Iris pigment epithelial cell (primary cell): ENCODE measurements around the gene TECPR1.
A peak's percentile ranks its signal among the peaks of the same experiment; 100 is the strongest.

Experiments used
- DNase-seq: peaks from one replicate; pipeline ENCODE4 v3.0.0-alpha.2; 2011; ENCODE audit warnings: low read depth

The TECPR1 gene, protein sequence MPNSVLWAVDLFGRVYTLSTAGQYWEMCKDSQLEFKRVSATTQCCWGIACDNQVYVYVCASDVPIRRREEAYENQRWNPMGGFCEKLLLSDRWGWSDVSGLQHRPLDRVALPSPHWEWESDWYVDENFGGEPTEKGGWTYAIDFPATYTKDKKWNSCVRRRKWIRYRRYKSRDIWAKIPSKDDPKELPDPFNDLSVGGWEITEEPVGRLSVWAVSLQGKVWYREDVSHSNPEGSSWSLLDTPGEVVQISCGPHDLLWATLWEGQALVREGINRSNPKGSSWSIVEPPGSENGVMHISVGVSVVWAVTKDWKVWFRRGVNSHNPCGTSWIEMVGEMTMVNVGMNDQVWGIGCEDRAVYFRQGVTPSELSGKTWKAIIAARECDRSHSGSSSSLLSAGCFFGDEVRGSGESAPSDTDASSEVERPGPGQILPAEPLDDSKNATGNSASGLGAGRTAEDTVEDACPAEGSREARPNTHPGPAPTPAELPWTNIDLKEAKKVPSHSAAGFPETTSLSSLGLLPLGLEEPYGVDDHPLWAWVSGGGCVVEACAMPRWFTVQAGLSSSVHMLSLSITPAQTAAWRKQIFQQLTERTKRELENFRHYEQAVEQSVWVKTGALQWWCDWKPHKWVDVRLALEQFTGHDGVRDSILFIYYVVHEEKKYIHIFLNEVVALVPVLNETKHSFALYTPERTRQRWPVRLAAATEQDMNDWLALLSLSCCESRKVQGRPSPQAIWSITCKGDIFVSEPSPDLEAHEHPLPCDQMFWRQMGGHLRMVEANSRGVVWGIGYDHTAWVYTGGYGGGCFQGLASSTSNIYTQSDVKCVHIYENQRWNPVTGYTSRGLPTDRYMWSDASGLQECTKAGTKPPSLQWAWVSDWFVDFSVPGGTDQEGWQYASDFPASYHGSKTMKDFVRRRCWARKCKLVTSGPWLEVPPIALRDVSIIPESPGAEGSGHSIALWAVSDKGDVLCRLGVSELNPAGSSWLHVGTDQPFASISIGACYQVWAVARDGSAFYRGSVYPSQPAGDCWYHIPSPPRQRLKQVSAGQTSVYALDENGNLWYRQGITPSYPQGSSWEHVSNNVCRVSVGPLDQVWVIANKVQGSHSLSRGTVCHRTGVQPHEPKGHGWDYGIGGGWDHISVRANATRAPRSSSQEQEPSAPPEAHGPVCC

DNA sequence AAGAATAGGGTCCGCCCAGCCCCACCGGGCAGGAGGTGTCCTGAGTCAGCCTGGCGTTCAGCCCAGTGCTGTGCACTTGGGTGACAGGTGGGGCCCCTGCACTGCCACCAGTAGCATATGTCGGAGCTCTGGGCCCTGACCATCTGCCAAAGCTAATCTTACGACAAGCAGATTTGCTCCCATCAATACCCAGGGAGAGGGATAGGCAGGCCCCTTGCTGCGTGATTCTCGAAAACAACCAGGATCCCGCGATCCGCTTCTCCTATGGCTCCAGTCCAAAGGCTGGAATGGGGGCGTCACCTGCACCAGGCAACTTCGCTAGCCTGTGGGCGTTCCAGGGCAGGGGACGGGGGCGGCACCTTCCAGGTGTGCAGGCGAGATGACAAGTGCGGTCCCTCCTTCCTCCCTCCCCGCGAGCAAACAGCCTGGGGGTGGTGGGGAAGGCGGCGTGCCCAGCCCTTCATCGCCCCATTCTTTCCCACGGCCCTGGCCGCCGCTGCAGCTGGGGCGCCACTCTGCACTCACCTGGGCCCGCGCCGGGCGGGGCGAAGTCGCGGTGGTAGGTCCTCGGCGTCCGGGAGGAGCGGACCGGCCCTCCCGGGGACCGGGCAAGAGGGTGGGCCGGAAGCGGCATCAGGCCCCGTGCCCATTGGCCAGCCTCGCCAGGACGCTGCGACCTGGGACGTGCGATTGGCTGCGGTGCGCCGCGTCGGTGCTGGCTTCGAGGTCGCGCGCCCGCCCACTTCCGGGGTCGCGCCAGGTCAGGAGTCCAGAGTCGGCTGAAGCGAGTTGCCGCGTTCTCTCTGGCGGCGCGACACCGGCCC lies at the start of gene TECPR1:
TECPR1 (minus strand) TSS at position 632 of the 824 bp plus-strand sequence. CDS start 6,086 bp downstream, outside the sequence.
- DNase-seq: peak; percentile 90

DNA sequence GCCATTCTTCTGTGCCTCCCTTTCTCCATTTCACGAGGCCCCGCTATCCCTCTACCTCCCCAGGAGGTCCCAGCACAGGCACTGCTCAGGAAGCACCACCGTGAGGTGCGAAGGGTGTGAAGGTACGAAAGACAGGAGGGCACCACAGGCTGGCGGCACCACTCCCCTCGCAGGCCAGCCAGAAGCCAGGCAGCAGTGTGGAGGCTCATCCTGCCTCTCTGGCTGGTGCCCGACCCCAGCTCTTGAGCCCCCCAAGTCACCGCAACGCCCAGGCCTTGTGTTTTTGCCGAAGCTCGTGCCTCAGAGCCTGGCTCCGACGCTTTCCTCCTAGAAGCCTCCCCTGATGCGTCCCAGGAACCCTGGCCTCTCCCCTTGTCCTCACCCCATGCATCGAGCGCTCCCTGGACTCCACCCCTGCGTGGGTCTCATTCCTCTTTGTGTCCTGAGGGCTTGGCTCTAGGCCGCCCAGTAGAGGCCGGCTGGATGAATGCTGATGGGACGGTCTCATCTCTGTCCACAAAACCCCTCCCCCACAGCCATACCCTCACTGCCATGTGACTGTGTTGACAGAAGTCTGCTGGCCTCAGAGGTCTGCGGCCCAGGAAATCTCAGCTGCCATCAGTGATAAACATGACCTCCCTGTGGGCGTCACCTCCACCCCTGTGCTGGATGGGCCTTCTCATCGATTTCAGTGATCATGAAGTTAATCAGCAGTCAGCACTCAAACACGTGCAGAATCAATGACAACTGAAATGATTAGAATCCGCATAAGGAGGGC lies 48.8 kb upstream of the TECPR1 start:
- DNase-seq: no peak

DNA sequence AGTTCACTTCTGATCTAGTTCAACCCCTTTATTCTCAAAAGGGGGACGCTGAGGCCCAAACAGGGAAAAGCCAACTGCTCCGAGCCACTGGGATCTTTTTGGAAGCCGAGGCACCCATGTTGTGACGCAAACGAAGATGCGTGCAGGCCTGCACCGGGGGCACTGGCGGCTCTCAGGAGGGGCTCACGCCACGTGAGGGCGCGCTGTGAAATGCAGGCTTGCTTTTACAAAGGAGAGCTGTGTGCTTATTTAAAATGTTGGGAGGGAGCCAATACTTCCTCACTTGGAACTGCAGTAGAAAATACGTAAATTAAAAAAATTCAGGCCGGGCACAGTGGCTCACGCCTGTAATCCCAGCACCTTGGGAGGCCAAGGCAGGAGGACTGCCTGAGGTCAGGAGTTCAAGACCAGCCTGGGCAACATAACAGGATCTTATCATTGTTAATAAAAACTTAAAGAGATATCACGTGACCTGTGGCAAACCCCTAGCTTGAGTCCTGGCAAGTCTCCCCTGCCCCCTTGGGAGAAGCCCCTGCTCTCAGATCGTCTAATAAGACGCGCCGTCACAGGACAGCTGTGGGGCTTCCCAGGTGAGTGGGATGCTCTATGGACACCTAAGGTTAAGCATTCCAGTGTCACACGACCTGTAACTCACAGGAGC lies 45.7 kb upstream of the TECPR1 start:
- no peak for DNase-seq

DNA sequence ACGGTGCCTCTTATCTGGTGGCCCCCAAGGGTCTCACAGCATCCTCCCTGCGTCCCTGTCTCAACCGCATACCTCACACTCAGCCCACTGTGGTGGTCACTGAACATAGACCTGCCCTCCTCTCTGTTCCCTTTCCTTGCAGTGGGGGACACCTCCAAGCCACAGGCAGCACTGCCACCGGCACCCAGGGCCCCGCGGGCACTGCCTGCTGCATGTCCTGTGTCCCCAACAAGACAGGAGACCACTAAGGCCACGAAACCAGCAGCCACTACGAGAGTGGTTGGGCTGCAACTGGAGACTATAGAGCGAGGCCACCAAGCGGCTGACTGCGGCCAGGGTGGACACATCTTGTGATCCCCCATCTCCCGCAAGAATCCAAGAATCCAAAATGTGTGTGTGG lies 44.8 kb upstream of the TECPR1 start:
- DNase-seq: no peak

DNA sequence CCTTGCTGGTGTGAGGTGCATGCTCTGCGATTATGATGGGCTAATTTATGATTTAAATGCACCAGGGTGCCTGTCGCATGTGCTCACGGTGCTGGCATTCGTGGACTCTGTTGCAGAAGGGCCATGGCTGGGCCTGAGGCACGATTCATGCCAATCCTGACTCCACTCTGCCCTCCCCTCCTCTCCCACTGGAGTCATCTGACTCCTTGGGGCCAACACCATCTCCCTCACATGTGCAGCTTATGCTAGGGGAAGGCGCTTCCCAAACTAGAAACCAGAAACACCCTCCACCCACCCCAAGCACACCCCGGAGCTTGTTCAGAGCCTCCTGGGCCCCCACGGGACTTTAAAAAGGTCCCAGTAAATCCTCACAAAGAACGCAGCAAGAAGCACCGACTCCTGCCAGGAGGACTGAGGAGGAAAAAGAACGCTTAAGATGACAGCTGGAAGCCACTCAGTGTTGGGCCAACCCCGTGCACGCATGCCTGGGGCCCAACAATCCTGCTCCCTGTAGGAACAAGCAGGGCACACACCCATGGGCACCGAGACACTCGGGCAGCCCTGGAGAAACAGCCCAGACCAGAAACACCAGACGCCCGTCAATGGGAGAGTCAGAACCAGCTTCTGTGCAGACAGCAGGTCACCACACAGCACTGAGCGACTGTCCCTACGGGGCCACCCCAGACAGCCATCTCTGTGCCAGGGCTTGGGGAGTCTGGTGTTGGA lies 43.6 kb upstream of the TECPR1 start:
- no peak for DNase-seq

DNA sequence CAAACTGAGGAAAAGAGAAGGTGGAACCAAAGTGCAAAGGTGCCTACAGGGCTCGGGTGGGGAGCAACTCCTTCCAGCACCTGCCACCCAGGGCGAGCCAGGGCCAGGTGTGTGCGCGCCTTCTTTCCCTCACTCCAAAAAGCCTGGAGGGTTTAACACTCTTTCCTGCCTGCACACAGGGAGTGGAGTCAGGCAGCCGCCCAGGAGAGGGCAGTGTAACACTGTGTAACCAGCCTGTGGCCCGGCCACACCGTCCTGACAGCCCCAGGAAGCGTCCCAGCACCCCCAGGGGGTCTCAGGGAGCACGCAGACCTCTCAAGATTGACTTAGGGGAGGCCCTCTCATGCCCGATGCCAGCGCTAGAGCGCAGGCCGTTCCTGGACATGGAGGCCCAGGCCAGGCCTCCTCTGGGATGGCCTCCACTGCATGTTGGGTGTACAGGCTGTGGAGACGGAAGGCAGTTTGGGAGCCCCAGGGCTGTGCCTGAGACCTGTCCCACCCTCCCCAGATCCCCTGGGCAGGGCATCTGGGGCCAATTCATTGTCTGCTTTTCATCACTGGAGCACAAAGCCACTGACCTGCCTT lies 42.9 kb upstream of the TECPR1 start:
- DNase-seq: peak; percentile 55

DNA sequence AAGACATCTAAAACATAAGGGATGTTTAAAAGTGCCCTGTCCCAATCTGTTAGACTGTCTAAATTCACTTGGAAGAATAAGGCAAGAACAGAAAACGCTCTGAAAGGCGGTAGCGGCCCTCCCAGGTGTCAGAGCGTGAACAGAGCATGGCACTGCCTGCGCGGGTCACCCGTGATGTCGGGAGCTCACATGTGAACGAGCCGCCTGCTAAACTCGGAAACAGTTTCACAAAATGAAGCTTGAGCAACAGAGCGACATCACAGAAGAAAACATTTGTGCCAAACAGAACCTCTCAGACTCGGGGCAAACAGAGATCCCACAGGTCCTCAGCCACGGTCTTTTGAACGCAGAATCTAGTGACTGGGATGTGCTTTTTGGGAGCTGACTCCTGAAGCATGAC lies 42.3 kb upstream of the TECPR1 start:
- DNase-seq: no peak

DNA sequence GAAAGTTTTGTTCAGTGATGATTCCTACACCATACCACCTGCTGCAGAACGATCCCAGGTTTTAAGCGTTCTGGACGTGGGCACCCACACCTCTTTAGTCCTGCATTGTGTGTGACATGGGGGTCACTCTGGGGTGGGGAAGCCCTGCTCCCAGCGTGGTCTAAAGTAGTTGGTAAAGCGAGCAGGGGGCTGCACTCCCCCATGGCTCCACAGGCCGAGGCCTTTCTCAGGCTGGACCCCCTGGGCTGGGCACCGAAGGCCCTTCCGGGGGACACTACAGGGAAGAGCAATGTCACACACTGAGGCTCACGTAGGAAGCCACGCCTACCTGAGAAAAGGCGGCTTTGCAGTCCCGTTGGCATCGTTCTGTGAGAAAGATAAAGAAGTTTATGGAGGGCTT lies 41.7 kb upstream of the TECPR1 start:
- no peak for DNase-seq

DNA sequence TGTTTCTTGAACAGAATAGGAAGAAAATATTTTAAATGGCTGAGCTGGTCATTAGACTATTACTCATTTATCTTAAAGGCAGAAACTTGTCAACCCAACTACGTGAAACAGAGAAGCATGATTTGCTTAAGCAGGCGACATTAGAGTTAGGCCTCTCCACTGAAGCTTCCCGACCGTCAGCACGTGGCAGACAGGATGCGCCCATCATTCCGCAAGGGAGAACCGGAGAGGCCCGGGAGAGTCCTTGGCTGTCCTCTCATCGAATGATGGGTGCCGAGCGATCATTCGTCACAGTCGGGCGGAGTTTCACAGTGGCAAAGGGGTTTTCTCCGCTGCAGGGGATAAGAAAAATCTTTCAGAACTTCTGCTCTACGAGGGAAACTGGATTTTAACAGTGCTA lies 41.2 kb upstream of the TECPR1 start:
- DNase-seq: no peak

DNA sequence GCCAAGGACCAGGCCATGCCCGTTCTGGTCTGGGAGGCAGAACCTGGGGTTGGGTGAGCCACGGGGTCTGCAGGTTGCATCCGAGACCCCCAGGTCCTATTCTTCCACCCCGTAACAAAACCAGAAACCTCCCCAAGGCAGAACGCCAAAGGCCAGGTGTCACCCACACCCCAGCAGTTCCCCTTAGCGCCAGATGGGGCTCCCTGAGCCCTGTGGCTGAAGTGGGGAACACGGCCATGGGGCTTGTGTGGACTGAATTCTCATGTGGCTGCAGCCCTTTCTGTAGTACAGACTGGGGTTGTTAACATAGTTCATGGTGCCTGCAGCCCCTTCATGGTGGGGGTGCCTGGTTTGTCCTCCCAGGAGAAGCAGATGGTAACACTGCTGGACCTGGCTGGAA lies 39.7 kb upstream of the TECPR1 start:
- DNase-seq: no peak

DNA sequence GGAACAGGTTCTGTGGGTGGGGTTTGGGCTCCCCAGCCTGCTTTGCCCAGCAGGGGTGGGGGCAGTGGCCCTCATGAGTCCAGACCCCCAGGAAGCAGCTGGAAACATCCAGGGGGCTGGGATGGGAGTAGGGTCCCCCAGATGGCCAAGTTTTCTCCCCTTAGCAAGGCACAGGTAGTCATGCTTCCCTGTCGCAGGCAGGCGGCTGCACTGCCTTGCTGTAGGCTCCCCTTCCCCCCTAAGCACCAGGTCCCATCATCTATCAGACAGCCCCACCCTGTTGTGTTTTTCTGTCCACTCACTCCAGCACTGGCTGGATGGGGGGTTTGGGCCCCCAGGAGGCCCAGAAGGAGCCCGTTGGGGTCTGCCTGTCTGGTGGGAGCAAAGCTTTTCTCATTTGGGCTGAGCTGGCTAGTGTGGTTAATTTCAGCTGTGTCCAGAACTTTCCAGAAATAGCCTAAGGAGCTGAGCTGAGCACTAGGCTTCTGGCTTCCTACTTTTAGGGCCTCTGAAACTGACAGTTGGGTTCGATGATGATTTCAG lies 37.4 kb upstream of the TECPR1 start:
- no peak for DNase-seq

DNA sequence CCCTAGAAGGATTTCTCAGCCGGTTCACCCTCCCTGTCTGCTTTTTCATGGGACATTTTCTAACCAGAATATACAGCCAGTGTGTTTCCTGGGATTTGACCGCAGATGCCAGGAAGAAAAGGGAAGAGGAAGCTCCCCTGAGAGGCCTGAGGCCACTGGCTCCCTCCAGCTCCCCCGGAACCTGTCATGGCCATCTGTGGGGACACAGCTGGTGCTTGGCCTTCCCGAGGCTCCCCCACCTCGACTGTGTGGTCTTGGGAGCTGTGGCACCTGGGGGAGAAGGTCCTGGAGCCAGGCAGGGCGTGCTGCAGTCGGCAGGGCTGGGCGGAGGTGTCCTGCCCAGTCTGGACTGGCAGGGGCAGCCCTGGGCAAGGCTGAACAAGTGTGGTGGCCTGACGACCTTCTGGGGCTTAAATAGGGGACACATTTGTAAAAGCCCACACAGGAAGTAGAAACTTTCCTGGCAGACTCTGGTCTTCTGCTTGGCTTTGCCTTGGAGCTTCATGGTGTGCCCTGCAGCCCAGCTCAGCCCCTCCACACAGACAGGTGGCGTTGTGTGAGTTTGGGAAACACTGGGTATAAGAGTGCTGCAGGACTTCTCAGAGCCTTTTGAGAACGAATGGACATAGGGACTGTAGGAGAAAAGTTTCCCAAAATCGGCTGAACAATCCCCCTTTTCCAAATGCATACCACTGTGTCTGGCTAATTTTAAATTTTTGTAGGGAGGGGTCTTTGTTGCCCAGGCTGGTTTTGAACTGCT lies 36.2 kb upstream of the TECPR1 start:
- no peak for DNase-seq

DNA sequence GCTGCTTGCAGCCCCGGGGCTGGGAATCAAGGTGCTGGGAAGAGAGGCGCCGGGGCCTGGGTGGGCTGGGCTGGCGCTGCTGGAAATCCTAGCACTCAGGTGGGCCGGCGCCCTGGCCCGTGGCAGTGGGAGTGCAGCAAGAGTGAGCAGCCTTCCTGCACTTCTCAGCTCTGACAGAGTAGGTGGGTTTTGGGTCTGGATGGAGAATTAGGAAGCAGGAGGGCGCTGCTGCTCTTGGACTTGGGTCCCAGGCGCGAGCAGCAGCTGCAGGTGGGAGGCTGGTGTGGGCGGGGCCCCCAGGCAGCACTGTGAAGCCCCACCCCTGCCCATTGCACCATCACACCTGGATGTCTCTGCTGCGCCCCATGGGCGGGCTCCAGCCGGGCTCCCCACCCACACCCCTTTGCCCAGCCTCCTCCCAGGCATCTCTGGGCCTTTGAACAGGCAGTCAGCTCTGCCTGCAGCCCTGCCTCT lies 35.5 kb upstream of the TECPR1 start:
- no peak for DNase-seq

DNA sequence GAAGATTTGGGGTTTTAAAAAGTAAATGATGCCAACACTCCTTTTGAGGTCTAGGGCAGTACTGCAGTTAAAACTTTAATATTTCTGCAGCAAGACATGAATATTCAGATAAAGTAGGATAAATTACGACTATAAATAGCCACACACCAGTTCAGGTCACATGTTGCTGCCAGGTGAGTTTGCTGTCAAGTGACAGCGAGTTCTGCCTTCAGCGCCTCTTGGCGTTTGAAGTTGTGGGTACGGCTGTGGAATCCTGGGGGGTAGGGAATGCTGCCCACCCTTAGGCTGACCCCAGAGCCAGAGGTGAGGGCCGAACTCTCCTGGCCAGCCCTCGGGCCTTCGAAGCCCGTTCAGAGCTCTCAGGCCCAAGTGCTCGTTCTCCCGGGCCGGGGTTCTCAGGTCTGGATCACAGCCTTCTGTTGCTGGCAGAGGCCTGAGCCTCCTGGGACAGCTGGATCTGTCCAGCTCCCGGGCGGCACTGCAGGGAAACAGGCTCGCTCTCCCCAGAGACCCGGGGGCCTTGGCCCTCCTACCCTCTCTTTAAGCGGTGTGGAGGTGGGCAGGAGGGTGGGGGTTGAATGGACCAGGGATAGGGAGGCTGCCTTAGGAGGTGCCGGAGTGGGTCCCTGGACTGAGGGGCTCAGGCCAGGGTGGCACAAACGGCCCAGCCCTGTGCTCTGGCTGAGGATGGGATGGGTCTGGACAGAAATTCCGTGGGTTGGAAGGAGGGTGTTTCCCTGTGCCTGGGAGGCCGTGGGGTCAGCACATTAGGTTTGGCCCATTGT lies 34.9 kb upstream of the TECPR1 start:
- no peak for DNase-seq

DNA sequence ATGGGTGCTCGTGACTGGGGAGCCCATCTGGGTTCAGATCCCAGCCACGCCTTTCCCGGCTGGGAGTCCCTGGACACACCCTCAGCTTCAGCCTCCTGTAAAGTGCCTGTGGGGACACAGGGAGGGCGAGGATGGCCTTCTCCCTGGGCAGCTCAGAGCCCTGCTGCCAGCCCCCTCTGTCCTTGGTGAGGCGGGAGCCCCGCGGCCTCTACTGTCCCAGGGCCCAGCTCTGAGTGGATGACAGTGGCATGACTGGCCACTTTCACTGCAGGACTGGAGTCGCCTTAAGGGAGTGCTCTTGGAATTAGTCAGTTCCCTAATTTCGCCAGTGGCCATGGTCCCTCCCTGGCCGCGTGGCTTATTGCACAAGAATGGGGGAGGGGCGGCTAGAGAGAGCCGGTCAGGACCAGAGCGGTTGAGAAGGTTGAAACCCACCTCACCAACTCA lies 34.1 kb upstream of the TECPR1 start:
- DNase-seq: peak; percentile 38

DNA sequence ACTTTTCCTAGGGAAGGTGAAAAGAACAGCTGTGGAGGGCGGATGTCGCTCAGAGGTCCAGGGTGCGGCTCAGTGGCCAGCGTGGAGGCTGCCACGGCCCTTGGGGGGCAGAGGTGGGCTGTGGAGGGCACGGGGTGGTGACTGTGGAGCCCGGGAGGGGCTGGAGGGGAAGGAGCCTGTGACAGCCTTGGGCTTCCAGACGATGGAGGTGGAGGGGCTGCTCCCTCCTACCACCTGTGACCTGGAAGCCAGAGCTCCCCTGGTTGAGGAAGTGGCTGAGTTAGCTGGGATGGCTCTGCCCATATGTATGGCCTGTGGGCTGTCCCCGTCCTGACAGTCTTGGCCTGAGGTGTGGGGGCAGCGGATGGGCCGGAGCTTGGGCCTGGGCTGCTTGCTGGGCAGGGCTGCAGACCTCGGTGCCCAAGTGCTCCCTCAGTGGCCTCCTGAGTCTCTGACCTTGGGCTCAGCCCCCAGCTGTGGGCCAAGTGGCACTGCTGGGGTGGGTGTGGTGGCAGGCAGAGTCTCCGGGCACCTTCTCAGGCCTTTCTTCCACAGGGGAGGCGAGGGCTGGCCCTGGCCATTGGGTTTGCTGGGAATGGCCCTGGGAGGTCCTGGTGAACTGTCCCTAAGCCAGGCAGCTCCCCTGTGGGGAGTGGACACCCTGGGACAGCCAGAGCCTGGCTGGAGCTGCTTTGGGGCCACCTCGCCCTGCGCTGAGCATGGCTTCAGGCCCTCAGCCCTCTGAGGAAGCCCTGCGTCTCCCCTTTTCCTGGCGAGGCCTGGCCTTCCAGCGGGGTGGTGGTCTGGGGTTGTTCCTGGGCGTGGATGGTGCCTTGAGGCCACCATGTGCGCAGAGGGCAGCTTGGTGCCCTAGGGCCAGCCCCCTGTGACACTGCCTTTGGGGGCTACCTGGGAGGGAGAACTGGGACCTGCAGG lies 33.4 kb upstream of the TECPR1 start:
- DNase-seq: no peak
